HFFc6 (cell line): ENCODE measurements around the gene RNF144A. TPM values are rescaled to one million over a fixed set of nuclear protein-coding genes. Genes with fewer than 3 reads are reported as not detected.

Source experiments
- DNase-seq: peaks from one replicate; pipeline ENCODE4 v3.0.0-alpha.2; 2018
- H3K27ac Mint-ChIP-seq: 2 replicates; pipeline ENCODE4 v1.8.0; 2020; ENCODE audit warnings: mild to moderate bottlenecking, mixed read lengths
- H3K27me3 Mint-ChIP-seq: 2 replicates; pipeline ENCODE4 v1.8.0; 2021; ENCODE audit warnings: mild to moderate bottlenecking, moderate library complexity, mixed read lengths; ENCODE audit not compliant: insufficient read depth
- H3K36me3 Mint-ChIP-seq: 2 replicates; pipeline ENCODE4 v1.8.0; 2021; ENCODE audit warnings: low read depth, mixed read lengths
- H3K4me1 Mint-ChIP-seq: 2 replicates; pipeline ENCODE4 v1.8.0; 2020; ENCODE audit warnings: low read depth, mixed read lengths
- H3K4me3 Mint-ChIP-seq: 2 replicates; pipeline ENCODE4 v1.8.0; 2020; ENCODE audit warnings: mild to moderate bottlenecking, moderate library complexity, mixed read lengths
- H3K9me3 Mint-ChIP-seq: 2 replicates; pipeline ENCODE4 v1.8.0; 2020; ENCODE audit warnings: mild to moderate bottlenecking, mixed read lengths
- CTCF ChIP-seq: fragments of 200-600 bp; sonication (generic); IDR thresholded peaks from 2 replicates; pipeline ENCODE4 v1.5.0; 2021; ENCODE audit warnings: antibody characterized with exemption, mild to moderate bottlenecking
- total RNA-seq, 6 experiments: library from RNA; stranded (reverse); fragmentation: NEBNext Ultra II Directional; extraction: Animal tissue kit (Norgen Biotek cat#: 25700); gene quantifications; 2 replicates in 1 of 6; 3 replicates in 5 of 6; pipeline ENCODE4 v1.2.3, GENCODE V29; 2021

The RNF144A gene
- total RNA-seq, 6 experiments from 2014 or later, result not detected

- no peak for TF ChIP-seq CTCF
- Mint-ChIP-seq H3K27me3 (no peaks in the 10 kb centered on the region; the same call in none of the 2 replicates), H3K4me3 (no peak overlapping the region), H3K36me3 (peaks cover 8% of the 10 kb centered on the region), H3K27ac (no peak overlapping the region), H3K9me3 (peaks cover 54% of the 10 kb centered on the region), H3K4me1 (no peaks in the 10 kb centered on the region)
- no peak for DNase-seq
These were observed 60.6 kb downstream of the RNF144A start for GRCh38 chr2:6977786-6978185.

- H3K27ac Mint-ChIP-seq, result no peak overlapping the region
- H3K9me3 Mint-ChIP-seq, result peaks cover 57% of the 10 kb centered on the region
- H3K36me3 Mint-ChIP-seq, result peaks cover 8% of the 10 kb centered on the region
- no peak overlapping the region for H3K4me3 Mint-ChIP-seq
- TF ChIP-seq CTCF, result no peak
- no peak for DNase-seq
- H3K4me1 Mint-ChIP-seq, result no peaks in the 10 kb centered on the region
- no peaks in the 10 kb centered on the region; the same call in none of the 2 replicates for H3K27me3 Mint-ChIP-seq
These were observed 61.8 kb downstream of the RNF144A start for GRCh38 chr2:6978991-6979390.

GRCh38 chr2:6982449-6982848 lies 65.2 kb downstream of the RNF144A start:
- DNase-seq, result no peak
- no peak for TF ChIP-seq CTCF
- Mint-ChIP-seq H3K4me1 (no peaks in the 10 kb centered on the region), H3K4me3 (no peak overlapping the region), H3K27ac (no peak overlapping the region), H3K27me3 (no peaks in the 10 kb centered on the region; the same call in none of the 2 replicates), H3K9me3 (peaks cover 76% of the 10 kb centered on the region), H3K36me3 (peaks cover 8% of the 10 kb centered on the region)

GRCh38 chr2:6982934-6983589 lies 65.8 kb downstream of the RNF144A start:
- H3K27me3 Mint-ChIP-seq, result no peaks in the 10 kb centered on the region; the same call in none of the 2 replicates

GRCh38 chr2:6986301-6986911 lies 69.2 kb downstream of the RNF144A start:
- TF ChIP-seq CTCF, result no peak
- Mint-ChIP-seq H3K4me3 (no peak overlapping the region), H3K27me3 (no peaks in the 10 kb centered on the region; the same call in none of the 2 replicates), H3K9me3 (peaks cover 62% of the 10 kb centered on the region), H3K4me1 (no peaks in the 10 kb centered on the region), H3K27ac (no peak overlapping the region), H3K36me3 (peaks cover 4% of the 10 kb centered on the region)
- DNase-seq, result no peak

More at GRCh38 chr2:6982934-6983589, 65.8 kb downstream of the RNF144A start:
- peaks cover 8% of the 10 kb centered on the region for H3K36me3 Mint-ChIP-seq
- no peak for DNase-seq
- H3K4me1 Mint-ChIP-seq, result no peaks in the 10 kb centered on the region
- H3K27ac Mint-ChIP-seq, result no peak overlapping the region
- peaks cover 74% of the 10 kb centered on the region for H3K9me3 Mint-ChIP-seq
- no peak for TF ChIP-seq CTCF
- H3K4me3 Mint-ChIP-seq, result no peak overlapping the region
